GM12873 (cell line): ENCODE data around the gene NEXN.

Experiments
- TF ChIP-seq, protein P1 (sequence below): IDR thresholded peaks from 2 replicates; pipeline ENCODE4 v1.5.1; 2012; ENCODE audit warnings: low read depth, mild to moderate bottlenecking, moderate library complexity, low read length, control low read depth; ENCODE audit not compliant: insufficient read depth; ENCODE audit errors: missing control alignments

The NEXN gene

DNA sequence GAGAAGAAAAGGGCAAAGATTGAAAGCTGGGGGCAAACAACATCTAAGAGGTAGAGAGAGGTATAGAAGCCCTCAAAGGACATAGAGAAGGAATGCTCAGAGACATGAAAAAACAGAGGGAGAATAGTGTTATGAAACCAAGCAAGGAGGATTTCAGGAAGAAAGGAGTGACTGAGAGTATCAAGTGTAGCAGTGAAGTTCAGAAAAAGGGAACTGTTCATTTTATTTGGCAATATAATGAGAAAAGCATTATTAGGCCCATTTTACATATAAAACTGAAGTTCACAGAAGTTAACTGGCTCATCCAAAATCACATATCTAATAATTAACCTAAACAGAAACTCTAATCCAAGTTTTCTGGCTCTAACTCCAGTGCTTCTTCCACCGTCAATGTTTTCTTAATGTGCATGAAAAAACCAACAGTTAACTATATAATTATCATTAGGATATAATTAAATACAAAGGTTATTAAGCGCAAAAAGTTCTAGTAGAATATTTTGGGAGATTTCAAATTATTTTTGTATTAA lies 17.7 kb downstream of the NEXN start:
- TF ChIP-seq, protein P1, sequence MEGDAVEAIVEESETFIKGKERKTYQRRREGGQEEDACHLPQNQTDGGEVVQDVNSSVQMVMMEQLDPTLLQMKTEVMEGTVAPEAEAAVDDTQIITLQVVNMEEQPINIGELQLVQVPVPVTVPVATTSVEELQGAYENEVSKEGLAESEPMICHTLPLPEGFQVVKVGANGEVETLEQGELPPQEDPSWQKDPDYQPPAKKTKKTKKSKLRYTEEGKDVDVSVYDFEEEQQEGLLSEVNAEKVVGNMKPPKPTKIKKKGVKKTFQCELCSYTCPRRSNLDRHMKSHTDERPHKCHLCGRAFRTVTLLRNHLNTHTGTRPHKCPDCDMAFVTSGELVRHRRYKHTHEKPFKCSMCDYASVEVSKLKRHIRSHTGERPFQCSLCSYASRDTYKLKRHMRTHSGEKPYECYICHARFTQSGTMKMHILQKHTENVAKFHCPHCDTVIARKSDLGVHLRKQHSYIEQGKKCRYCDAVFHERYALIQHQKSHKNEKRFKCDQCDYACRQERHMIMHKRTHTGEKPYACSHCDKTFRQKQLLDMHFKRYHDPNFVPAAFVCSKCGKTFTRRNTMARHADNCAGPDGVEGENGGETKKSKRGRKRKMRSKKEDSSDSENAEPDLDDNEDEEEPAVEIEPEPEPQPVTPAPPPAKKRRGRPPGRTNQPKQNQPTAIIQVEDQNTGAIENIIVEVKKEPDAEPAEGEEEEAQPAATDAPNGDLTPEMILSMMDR, result no peak

DNA sequence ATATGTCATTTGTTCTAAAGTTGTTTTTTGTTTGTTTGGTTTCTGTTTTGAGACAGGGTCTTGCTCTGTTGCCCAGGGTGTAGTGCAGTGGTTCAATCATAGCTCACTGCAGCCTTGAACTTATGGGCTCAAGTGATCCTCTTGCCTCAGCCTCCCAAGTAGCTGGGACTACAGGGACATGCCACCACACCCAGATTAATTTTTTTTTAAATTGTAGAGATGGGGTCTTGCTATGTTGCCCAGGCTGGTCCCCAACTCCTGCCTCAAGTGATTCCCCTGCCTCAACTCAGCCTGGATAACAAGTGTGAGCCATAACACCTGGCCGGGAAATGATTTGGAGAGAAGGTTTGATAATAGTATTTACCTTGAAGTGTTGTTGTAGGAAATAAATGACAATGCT lies 18.2 kb downstream of the NEXN start:
- TF ChIP-seq, protein P1, result no peak

DNA sequence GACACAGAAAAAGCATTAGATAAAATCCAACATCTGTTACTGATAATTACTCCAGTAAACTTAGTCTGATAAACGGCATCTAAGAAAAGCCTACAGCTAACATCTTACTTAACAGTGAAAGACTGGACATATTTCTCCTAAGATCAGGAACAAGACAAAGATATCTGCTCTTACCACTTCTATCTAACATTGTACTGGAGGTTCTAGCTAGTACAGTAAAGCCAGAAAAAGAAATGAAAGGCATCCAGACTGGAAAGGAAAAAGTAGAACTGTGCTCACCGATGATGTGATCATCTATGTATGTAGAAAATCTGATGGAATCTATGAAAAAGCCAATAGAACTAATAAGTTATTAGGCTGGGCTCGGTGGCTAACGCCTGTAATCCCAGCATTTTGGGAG lies 21.7 kb downstream of the NEXN start:
- TF ChIP-seq, protein P1, result no peak

DNA sequence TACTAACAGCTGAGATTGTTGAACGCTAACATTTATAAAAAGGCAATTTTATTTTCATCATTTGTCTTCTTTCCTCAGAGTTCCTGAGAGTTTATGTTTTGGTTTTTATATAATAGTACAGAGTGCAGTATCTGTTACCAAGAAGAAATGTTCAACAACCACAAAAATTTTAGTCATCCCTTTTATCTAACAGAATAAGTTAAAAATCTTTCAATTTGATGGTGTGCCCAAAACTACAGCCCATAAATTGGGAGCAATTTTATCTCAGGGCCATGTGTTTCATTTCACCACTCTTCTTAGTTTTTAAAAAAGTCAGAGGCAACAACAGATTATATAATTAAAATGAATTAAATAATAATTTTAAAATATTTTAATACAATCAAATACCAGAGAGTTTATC lies 37.1 kb downstream of the NEXN start:
- TF ChIP-seq, protein P1, result no peak

DNA sequence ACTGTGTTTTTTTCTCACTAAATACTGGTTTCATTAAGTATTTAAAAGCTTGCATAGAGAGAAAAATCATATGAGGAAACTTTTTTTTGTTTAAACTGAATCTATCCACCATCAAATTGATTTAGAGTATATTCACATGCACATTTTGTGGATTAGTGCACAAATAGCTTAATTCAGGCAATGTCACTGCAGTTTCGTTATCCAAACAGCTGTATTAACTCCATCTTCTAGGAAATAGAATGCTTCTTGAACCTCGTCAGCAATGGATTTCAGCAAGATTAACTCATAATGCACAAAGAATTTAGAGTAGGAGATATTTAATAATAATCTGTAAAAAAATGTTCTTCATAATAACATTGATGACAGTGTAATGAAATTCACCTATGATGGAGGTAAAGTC lies 37.5 kb downstream of the NEXN start:
- TF ChIP-seq, protein P1, result no peak

DNA sequence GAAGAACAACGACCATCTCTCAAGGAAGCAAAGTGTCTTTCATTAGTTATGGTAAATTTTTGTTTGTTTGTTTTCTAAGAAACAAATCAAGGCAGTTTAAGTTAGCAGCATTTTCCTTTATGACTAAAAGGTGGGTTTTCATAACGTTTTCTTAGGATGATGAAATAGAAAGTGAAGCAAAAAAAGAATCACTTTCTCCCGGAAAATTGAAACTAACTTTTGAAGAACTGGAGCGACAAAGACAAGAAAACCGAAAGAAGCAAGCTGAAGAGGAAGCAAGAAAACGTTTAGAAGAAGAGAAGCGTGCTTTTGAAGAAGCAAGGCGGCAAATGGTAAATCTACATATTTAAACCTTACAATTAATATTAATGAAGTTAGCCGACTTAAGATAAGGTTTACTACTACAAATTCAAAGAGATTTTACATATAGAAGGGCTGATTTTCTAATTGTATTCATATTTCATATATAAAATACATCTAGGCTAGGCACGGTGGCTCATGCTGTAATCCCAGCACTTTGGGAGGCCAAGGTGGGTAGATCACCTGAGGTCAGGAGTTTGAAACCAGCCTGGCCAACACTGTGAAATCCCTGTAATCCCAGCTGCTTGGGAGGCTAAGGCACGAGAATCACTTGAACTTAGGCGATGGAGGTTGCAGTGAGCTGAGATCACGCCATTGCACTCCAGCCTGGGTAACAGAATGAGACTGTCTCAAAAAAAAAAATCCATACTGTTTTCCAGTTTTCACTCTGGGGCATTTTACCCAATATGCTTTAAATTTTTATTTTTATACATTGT lies 38.3 kb downstream of the NEXN start:
- TF ChIP-seq, protein P1, result no peak

DNA sequence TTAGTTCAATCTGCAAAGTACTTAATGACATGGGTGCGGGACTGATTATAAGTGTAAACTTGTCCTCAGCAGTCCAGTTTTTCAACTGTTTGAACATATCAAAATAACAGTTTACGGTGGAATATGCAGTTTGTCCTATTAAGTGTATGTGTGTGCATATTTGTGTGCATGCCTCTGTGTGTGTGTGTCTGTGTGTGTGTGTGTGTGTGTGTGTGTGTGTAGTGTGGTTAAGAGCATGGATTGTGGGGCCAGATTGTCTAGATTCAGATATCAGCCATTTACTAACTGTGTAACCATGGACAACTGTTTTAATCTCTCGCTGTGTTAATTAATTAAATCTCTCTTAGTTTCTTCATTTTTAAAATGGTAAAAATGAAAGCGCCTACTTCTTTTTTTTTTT lies 39.0 kb downstream of the NEXN start:
- TF ChIP-seq, protein P1, result no peak
